Lung (tissue), 12 donors: ENCODE measurements around the gene E2F4. TPM values are rescaled to one million over a fixed set of nuclear protein-coding genes. Genes with fewer than 3 reads are reported as not detected.

ENCODE experiments used
- ATAC-seq: fragments of 200-7000 bp; cut with Tn5 transposase; one replicate; pipeline ENCODE4 v1.9.1; 2020; ENCODE audit warnings: moderate number of reproducible peaks; ENCODE audit not compliant: insufficient read depth, low FRiP score
- DNase-seq, 3 donors: peaks; one replicate each; pipeline ENCODE4 v3.0.0-alpha.2; 2013 to 2017
- H3K27ac ChIP-seq, 2 donors: one replicate each; pipeline ENCODE4 v1.5.1; 2013; ENCODE audit warnings: mild to moderate bottlenecking in 2 of 2, moderate library complexity in 2 of 2, control low read depth in 1 of 2, inconsistent platforms in 1 of 2, low read depth in 1 of 2, low read length in 1 of 2
- H3K27me3 ChIP-seq, 3 donors: one replicate each; pipeline ENCODE4 v1.5.1; 2013; ENCODE audit warnings: low read length in 2 of 3; ENCODE audit not compliant: control insufficient read depth in 3 of 3, insufficient read depth in 3 of 3
- H3K36me3 ChIP-seq, 4 donors: one replicate each; pipeline ENCODE4 v1.5.1; 2013; ENCODE audit warnings: low read length in 4 of 4, mild to moderate bottlenecking in 1 of 4, moderate library complexity in 1 of 4; ENCODE audit not compliant: control insufficient read depth in 4 of 4, insufficient read depth in 4 of 4
- H3K4me1 ChIP-seq, 5 donors: one replicate each; pipeline ENCODE4 v1.5.1; 2013; ENCODE audit warnings: low read length in 5 of 5, mild to moderate bottlenecking in 2 of 5, moderate library complexity in 1 of 5; ENCODE audit not compliant: control insufficient read depth in 5 of 5, insufficient read depth in 5 of 5
- H3K4me3 ChIP-seq: one replicate; pipeline ENCODE4 v1.5.1; 2013; ENCODE audit warnings: mild to moderate bottlenecking, control low read depth, moderate library complexity
- H3K9ac ChIP-seq, 2 donors: one replicate each; pipeline ENCODE4 v1.5.1; 2013; ENCODE audit warnings: low read length in 2 of 2, control low read depth in 1 of 2; ENCODE audit not compliant: insufficient read depth in 1 of 2
- H3K9me3 ChIP-seq, 4 donors: one replicate each; pipeline ENCODE4 v1.5.1; 2013; ENCODE audit warnings: low read length in 3 of 4, mild to moderate bottlenecking in 1 of 4, moderate library complexity in 1 of 4; ENCODE audit not compliant: control insufficient read depth in 4 of 4, insufficient read depth in 3 of 4
- WGBS, 2 donors: extraction: QIAGEN DNeasy Blood & Tissue Kit; methylation state at CpG; one replicate each; pipeline ENCODE4 v1.1.7; 2013; 5-methylcytosine and 5-hydroxymethylcytosine counted together
- polyA plus RNA-seq, 2 donors: library from polyadenylated mRNA; stranded (reverse); fragments of 200-250 nt; gene quantifications; one replicate each; pipeline ENCODE4 v1.2.1, GENCODE V29; 2013
- total RNA-seq, 2 donors: library from RNA; depleted of rRNA in 1 of 2; stranded (reverse); fragments of >200 nt in 1 of 2; gene quantifications; one replicate each; pipeline ENCODE4 v1.2.1, GENCODE V29; 2014 to 2021
- TF ChIP-seq, protein P1 (sequence below): IDR thresholded peaks from 2 replicates; pipeline ENCODE4 v1.5.1; 2012; ENCODE audit warnings: mild to moderate bottlenecking; ENCODE audit errors: control extremely low read depth, extremely low read depth
- donor health status: control.
- donor health status: control.
- donor health status: Bipolar disorder and iron deficiency.
- donor health status: healthy.
- donor health status: DM: yes; HTN: yes; CAD: no.

Gene E2F4
- total and polyA plus RNA-seq, 4 donors: 27.8 to 86.1 (median 56.4) TPM

DNA sequence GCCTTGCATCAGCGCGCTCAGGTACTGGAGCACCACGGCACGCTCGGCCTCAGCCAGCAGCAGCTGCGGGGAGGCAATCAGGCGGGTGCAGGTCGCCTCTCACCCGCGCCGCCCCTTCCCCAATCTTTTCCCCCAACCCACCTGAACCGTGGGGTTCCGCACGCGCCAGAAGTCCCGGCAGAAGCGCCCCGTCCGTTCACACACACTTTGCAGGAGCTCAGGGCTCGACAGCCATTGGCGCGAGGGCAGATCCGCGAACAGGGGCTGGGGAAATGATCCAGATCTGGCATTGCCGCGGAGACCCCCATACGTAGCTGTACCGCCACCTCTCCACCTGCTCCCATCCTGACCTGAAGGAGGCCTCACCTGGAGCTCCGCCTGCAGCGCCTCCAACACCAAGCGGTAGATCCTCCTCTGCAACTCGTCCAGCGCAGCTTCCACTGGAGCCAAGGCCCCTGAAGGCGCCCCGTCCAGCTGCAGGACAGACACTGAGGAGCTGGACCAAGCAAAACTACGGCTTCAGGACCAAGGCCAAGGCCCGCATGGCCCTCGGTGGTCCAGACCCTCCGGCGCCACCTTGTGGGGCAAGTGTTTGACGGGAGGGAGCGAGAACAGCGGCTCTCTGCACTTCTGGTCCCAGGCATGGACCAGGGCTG, 6.8 kb upstream of the E2F4 start:
- no peaks in the 10 kb centered on the region for H3K36me3 ChIP-seq
- TF ChIP-seq, protein P1, sequence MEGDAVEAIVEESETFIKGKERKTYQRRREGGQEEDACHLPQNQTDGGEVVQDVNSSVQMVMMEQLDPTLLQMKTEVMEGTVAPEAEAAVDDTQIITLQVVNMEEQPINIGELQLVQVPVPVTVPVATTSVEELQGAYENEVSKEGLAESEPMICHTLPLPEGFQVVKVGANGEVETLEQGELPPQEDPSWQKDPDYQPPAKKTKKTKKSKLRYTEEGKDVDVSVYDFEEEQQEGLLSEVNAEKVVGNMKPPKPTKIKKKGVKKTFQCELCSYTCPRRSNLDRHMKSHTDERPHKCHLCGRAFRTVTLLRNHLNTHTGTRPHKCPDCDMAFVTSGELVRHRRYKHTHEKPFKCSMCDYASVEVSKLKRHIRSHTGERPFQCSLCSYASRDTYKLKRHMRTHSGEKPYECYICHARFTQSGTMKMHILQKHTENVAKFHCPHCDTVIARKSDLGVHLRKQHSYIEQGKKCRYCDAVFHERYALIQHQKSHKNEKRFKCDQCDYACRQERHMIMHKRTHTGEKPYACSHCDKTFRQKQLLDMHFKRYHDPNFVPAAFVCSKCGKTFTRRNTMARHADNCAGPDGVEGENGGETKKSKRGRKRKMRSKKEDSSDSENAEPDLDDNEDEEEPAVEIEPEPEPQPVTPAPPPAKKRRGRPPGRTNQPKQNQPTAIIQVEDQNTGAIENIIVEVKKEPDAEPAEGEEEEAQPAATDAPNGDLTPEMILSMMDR: peak; percentile 56
- WGBS, 2 donors: 19 to 21% methylated on average over 43 of the region's 43 CpGs
- DNase-seq (peak; percentile 91 to 93 (median 93)), ATAC-seq (peak; percentile 50)
- peaks cover 0 to 33% (median 12%) of the 10 kb centered on the region in 5 donors for H3K4me1 ChIP-seq
- H3K27me3 ChIP-seq: no peaks in the 10 kb centered on the region
- no peak overlapping the region for H3K27ac ChIP-seq
- no peak overlapping the region for H3K9ac ChIP-seq
- H3K4me3 ChIP-seq: no peak overlapping the region
- no peaks in the 10 kb centered on the region for H3K9me3 ChIP-seq

DNA sequence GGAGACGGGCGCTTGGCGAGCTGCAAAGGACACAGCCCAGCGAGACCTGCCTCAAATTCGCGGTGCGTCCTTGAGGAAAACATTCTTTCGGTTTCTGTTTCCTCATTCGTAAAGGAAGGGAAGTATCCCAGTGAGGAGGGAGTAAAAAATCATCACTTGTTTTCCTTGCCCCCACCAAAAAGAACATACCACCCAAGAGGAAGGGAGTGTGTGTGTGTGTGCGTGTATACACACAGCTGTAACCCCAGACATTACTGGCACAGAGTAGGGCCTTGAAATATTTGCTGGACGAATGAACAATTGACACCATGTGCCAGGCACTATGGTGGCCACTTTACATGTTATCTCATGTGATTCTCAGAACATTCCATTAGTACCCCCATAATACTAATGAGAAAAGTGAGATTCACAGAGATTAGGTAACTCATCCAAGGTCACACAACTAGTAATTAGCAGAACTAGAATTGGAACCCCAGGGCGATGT, 6.3 kb upstream of the E2F4 start:
- no peak overlapping the region for H3K27ac ChIP-seq

DNA sequence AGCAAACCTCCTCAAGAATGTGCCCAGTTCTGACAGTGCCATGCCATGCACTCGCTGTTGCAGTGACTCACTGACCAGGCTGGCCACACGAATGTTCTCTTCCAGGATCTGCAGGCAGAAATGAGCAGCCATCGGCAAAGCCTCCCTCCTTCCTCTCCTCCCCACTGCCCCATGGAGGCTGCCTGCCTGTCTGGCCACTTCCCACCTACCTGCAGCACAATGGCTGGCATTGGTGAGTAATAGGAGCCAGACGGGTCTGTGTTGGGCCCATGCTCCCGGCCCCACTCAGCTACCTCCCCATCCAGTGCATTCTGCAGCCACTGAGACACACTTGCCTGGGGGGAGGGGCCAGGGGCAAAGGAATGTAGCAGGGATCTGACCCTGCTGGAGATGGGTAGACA, 5.4 kb upstream of the E2F4 start:
- H3K36me3 ChIP-seq: no peaks in the 10 kb centered on the region
- 60 to 61% methylated on average over 5 of the region's 5 CpGs for WGBS, 2 donors

More for the DNA sequence above, 6.3 kb upstream of the E2F4 start:
- H3K4me3 ChIP-seq: no peak overlapping the region
- no peaks in the 10 kb centered on the region for H3K9me3 ChIP-seq
- ATAC-seq: no peak
- peaks cover 0 to 33% (median 16%) of the 10 kb centered on the region in 5 donors for H3K4me1 ChIP-seq
- WGBS, 2 donors: 11 to 12% methylated on average over 12 of the region's 12 CpGs
- H3K9ac ChIP-seq: no peak overlapping the region
- no peaks in the 10 kb centered on the region for H3K36me3 ChIP-seq
- TF ChIP-seq, protein P1: no peak
- no peaks in the 10 kb centered on the region for H3K27me3 ChIP-seq
- DNase-seq: no peak

More for the DNA sequence above, 5.4 kb upstream of the E2F4 start:
- H3K4me1 ChIP-seq: peaks cover 2 to 36% (median 17%) of the 10 kb centered on the region in 5 donors
- DNase-seq (no peak), ATAC-seq (no peak)
- H3K9ac ChIP-seq: no peak overlapping the region
- TF ChIP-seq, protein P1: no peak
- H3K4me3 ChIP-seq: no peak overlapping the region
- H3K27me3 ChIP-seq: no peaks in the 10 kb centered on the region
- no peaks in the 10 kb centered on the region for H3K9me3 ChIP-seq
- no peak overlapping the region for H3K27ac ChIP-seq
